ENCODE data around the gene C1QC.

Gene C1QC

GRCh38 chr1:22691031-22691753 lies 47.8 kb downstream of the C1QC start:
- Histone ChIP-seq H3K9me3 (ENCODE audit: control insufficient read depth, low read length) (no peaks in the 10 kb centered on the region), H3K27ac (ENCODE audit: insufficient read depth, low read depth, low read length, poor library complexity, severe bottlenecking) (no peak overlapping the region), H3K36me3 (ENCODE audit: control insufficient read depth, insufficient read depth, low read length) (no peaks in the 10 kb centered on the region), H3K4me1 (ENCODE audit: control insufficient read depth, insufficient read depth, low read length) (no peaks in the 10 kb centered on the region), H3K27me3 (ENCODE audit: control insufficient read depth, insufficient read depth, low read length, poor library complexity, severe bottlenecking) (no peaks in the 10 kb centered on the region), H3K4me3 (ENCODE audit: insufficient read depth, low read depth, low read length) (no peak overlapping the region)
- WGBS, 2 experiments = 58 to 73% methylated on average over 5 to 13 of the region's 13 CpGs

- Histone ChIP-seq H3K9me3 (ENCODE audit: control insufficient read depth, low read length) (no peaks in the 10 kb centered on the region), H3K4me1 (ENCODE audit: control insufficient read depth, insufficient read depth, low read length) (no peaks in the 10 kb centered on the region), H3K27me3 (ENCODE audit: control insufficient read depth, insufficient read depth, low read length, poor library complexity, severe bottlenecking) (no peaks in the 10 kb centered on the region), H3K4me3 (ENCODE audit: insufficient read depth, low read depth, low read length) (no peak overlapping the region), H3K36me3 (ENCODE audit: control insufficient read depth, insufficient read depth, low read length) (no peaks in the 10 kb centered on the region), H3K27ac (ENCODE audit: insufficient read depth, low read depth, low read length, poor library complexity, severe bottlenecking) (no peak overlapping the region)
- 92 to 94% methylated on average over 5 of the region's 5 CpGs for WGBS, 2 experiments
These were observed 50.7 kb downstream of the C1QC start for GRCh38 chr1:22694172-22694571.

GRCh38 chr1:22696610-22697009 lies 53.2 kb downstream of the C1QC start:
- 86 to 94% methylated on average over 3 of the region's 3 CpGs for WGBS, 2 experiments
- Histone ChIP-seq H3K27ac (ENCODE audit: insufficient read depth, low read depth, low read length, poor library complexity, severe bottlenecking) (no peak overlapping the region), H3K36me3 (ENCODE audit: control insufficient read depth, insufficient read depth, low read length) (no peaks in the 10 kb centered on the region), H3K4me3 (ENCODE audit: insufficient read depth, low read depth, low read length) (no peak overlapping the region), H3K4me1 (ENCODE audit: control insufficient read depth, insufficient read depth, low read length) (peaks cover 2% of the 10 kb centered on the region), H3K9me3 (ENCODE audit: control insufficient read depth, low read length) (no peaks in the 10 kb centered on the region), H3K27me3 (ENCODE audit: control insufficient read depth, insufficient read depth, low read length, poor library complexity, severe bottlenecking) (no peaks in the 10 kb centered on the region)
